Mucosa of stomach (tissue), 1 donor: ENCODE data around the gene ZNF260.

Experiments used
- H3K27me3 ChIP-seq: one replicate; pipeline ENCODE4 v1.7.0; 2013; ENCODE audit warnings: mild to moderate bottlenecking, low read length; ENCODE audit not compliant: control insufficient read depth, insufficient read depth
- H3K36me3 ChIP-seq: one replicate; pipeline ENCODE4 v1.7.0; 2013; ENCODE audit warnings: low read length; ENCODE audit not compliant: control insufficient read depth, insufficient read depth
- H3K4me1 ChIP-seq: one replicate; pipeline ENCODE4 v1.7.0; 2013; ENCODE audit warnings: mild to moderate bottlenecking, low read length; ENCODE audit not compliant: control insufficient read depth, insufficient read depth
- H3K4me3 ChIP-seq: one replicate; pipeline ENCODE4 v1.7.0; 2013; ENCODE audit warnings: low read length
- H3K9ac ChIP-seq: one replicate; pipeline ENCODE4 v1.7.0; 2013; ENCODE audit warnings: mild to moderate bottlenecking, low read length, moderate library complexity
- H3K9me3 ChIP-seq: one replicate; pipeline ENCODE4 v1.7.0; 2013; ENCODE audit warnings: mild to moderate bottlenecking, low read length, moderate library complexity; ENCODE audit not compliant: control insufficient read depth
- donor health status: Pancreatic carcinoma.

ZNF260 gene

GRCh38 chr19:36488118-36488845, 39.8 kb downstream of the ZNF260 start:
- H3K4me1 ChIP-seq = peaks cover 8% of the 10 kb centered on the region
- no peaks in the 10 kb centered on the region for H3K36me3 ChIP-seq
- no peaks in the 10 kb centered on the region for H3K9me3 ChIP-seq
- H3K27me3 ChIP-seq = no peaks in the 10 kb centered on the region
- H3K4me3 ChIP-seq = peak overlapping the region; percentile 95
- H3K9ac ChIP-seq = peak overlapping the region; percentile 89

- Histone ChIP-seq H3K36me3 (peaks cover 3% of the 10 kb centered on the region), H3K4me3 (no peak overlapping the region), H3K4me1 (peaks cover 6% of the 10 kb centered on the region), H3K9ac (no peak overlapping the region), H3K9me3 (no peaks in the 10 kb centered on the region), H3K27me3 (no peaks in the 10 kb centered on the region)
These were observed 44.4 kb downstream of the ZNF260 start for GRCh38 chr19:36483653-36484052.

DNA sequence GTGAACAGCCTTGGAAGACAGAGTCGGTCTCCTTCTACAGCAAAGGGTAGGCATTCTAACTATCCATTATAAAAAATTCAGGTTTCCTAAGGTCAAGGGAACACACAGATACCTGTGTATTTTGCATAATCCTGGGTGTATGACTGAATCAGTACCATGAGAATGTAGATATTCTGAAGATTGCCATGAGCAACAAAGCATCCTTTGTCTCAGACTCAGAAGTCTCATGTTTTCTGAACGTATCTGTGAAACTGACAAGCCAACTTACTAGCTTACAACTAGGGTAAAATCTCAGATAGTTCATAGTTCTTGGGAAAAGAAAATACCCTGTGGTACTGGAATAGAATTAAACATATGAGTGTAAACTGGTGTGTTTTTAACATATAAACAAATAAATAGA, 45.2 kb downstream of the ZNF260 start:
- H3K9ac ChIP-seq = no peak overlapping the region
- no peak overlapping the region for H3K4me3 ChIP-seq
- H3K27me3 ChIP-seq = no peaks in the 10 kb centered on the region
- no peaks in the 10 kb centered on the region for H3K9me3 ChIP-seq
- H3K4me1 ChIP-seq = no peaks in the 10 kb centered on the region
- peaks cover 3% of the 10 kb centered on the region for H3K36me3 ChIP-seq
